NCI-H2081 treated with DMSO at 0.1 percent for 48 hours (cell line): ENCODE measurements around the gene MECR.

ENCODE experiments used
- DNase-seq: peaks from one replicate; lab custom pipeline; 2025; lab: John Stamatoyannopoulos, UW

The MECR gene, protein sequence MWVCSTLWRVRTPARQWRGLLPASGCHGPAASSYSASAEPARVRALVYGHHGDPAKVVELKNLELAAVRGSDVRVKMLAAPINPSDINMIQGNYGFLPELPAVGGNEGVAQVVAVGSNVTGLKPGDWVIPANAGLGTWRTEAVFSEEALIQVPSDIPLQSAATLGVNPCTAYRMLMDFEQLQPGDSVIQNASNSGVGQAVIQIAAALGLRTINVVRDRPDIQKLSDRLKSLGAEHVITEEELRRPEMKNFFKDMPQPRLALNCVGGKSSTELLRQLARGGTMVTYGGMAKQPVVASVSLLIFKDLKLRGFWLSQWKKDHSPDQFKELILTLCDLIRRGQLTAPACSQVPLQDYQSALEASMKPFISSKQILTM

DNA sequence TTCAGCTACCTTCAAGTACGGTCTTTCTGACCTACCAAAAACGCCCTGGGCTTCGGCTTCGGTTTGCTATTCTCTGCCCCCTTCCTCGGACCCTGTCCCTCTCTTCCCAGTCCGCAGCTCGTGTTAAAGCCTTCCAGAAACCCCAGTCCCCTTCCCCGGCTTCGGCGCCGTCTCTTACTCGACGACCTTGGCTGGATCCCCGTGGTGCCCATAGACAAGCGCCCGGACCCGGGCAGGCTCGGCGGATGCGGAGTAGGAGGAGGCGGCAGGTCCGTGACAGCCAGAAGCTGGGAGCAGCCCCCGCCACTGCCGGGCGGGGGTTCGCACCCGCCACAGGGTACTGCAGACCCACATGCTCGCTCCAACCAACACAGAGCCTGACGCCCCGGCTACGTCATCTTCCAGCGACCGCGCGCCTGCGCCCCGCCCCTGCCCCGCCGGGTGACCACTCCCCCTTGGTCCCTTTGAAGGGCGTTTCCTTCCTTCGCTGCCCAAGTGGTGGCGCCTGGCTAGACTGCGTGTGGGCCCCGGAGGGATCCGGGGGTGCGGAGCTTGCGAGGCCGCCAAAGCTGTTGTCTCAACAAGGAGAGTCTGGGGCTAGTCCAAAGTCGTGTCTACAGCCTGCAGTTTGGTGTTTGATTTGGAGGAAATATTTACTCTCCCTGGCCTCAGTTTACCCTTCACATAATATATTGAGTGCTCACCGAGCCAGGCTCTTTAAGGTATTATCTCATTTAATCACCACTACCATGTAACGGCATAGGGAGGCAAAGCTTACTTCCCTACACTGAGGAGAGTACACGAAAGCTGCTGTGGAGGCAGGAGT lies at the start of gene MECR:
Gene MECR (minus strand): TSS at position 382 of the 826 bp plus-strand sequence. CDS start 28 bp downstream, at position 354.
- DNase-seq, result peak; percentile 66

GRCh38 chr1:29279951-29280391 lies 49.2 kb upstream of the MECR start:
- DNase-seq, result no peak

GRCh38 chr1:29279406-29279805 lies 48.7 kb upstream of the MECR start:
- DNase-seq, result no peak

- DNase-seq, result no peak
Observed at GRCh38 chr1:29278124-29278523, 47.4 kb upstream of the MECR start.

GRCh38 chr1:29275435-29275834 lies 44.7 kb upstream of the MECR start:
- DNase-seq, result no peak

- DNase-seq, result no peak
Observed at GRCh38 chr1:29272147-29272907, 41.6 kb upstream of the MECR start.

DNA sequence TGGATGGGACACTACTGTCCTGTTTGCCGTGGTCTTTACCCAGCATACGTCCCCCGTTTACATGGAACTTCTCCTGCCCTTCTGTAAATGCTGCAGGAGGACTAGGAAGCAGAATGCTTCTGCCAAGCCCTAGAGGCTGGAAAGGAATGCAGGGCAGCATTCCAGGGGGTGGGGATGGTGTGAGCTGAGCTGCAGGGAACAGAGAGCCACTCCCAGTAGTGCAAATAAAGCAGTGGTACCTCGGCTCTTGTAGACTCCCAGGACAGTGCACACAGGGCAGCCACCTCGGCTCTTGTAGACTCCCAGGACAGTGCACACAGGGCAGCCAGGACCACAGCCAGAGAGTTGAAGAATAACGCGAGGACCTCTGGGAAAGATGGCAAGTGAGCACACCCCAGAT lies 41.0 kb upstream of the MECR start:
- DNase-seq, result no peak

DNA sequence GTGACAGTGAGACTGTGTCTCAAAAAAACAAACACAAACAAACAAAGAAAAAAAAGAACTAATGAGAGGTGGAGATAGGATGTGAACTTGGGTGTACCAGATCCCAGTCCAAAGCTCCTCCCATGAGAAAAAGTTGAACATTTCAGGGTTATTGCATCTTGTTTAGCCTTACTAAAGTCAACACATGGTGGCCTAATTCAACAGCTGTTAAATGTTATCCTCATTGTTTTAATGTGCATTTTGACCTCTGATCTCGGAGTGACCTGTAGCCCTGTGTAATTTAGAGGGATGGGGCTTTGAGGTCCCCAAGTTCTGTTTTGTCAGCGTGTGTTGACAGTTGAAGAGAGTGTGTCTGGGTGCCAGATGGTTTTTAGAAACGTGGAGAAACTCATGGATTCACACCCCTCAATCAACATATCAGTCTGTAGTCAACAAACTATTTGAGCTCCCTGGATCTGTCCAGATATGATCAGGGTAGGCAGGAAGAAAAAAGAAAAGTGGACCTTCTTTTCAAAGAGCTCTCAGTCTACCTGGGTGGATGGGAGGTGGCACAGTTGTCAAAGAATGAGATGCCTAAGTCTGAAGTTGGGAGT lies 40.3 kb upstream of the MECR start:
- no peak for DNase-seq

DNA sequence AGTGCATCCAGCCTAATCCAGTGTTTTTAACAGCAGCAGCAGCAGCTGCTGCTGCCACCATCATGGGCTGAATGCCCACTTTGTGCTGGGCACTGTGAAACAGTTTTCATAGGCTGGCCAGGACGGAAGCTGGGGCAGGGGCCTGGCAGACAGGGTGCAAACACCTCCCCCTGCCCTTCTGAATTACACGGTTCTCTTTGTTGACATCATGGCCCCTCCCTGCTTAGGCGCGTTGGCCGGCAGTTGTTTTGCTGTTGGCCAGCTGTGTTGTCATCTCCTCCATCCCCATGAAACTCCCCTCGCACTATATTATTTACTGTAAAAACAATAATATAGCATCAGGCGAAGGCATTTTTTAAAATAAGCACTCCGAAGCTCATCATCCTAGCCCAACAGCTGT lies 38.6 kb upstream of the MECR start:
- DNase-seq, result no peak

GRCh38 chr1:29267321-29268070 lies 36.8 kb upstream of the MECR start:
- DNase-seq, result no peak

DNA sequence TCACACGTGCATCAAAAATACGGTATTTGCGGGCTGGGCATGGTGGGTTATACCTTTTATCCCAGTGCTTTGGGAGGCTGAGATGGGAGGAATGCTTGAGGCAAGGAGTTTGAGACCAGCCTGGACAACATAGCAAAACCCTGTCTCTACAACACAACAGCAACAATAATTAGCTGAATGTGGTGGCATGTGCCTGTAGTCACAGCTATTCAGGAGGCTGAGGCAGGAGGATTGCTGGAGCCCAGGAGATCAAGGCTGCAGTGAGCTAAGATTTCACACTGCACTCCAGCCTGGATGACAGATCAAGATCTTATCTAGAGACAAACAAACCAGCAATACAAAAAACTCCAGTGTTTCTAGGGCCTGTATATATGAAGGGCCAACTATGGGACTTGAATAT lies 36.2 kb upstream of the MECR start:
- DNase-seq, result no peak

DNA sequence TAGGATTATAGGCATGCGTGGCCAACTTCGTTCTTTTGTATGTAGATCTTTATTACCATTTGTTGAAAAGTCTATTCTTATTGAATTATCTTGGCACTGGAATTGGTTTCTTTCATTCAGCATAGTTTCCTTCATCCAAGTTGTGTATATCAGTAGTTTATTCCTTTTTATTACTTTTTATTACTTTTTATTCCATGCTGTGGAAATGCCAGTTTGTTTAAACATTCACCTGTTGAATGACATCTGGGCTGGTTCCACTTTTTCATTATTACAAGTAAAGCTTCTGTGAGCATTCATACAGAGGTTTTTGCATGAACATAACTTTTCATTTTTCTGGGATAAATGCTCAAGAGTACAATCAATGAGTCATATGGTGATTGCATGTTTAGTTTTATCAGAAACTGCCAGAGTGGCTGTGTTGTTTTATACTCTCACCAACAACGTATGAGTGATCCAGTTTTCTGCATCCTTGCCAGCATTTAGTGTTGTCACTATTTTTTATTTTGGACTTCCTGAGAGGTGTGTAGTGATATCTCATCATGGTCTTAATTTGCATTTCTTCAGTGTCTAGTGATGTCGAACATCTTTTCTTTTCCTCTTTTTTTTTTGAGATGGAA lies 34.1 kb upstream of the MECR start:
- DNase-seq, result no peak

DNA sequence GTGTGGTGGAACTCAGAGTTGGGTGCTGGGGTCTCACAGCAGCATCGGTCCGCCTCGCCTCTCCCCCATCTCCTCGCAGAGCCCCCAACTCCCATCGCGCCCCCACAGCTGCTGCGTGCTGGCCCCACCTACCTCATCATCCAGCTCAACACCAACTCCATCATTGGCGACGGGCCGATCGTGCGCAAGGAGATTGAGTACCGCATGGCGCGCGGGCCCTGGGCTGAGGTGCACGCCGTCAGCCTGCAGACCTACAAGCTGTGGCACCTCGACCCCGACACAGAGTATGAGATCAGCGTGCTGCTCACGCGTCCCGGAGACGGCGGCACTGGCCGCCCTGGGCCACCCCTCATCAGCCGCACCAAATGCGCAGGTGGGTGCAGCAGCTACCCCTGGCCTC lies 29.8 kb upstream of the MECR start:
- DNase-seq, result no peak

GRCh38 chr1:29259802-29260441 lies 29.2 kb upstream of the MECR start:
- no peak for DNase-seq

DNA sequence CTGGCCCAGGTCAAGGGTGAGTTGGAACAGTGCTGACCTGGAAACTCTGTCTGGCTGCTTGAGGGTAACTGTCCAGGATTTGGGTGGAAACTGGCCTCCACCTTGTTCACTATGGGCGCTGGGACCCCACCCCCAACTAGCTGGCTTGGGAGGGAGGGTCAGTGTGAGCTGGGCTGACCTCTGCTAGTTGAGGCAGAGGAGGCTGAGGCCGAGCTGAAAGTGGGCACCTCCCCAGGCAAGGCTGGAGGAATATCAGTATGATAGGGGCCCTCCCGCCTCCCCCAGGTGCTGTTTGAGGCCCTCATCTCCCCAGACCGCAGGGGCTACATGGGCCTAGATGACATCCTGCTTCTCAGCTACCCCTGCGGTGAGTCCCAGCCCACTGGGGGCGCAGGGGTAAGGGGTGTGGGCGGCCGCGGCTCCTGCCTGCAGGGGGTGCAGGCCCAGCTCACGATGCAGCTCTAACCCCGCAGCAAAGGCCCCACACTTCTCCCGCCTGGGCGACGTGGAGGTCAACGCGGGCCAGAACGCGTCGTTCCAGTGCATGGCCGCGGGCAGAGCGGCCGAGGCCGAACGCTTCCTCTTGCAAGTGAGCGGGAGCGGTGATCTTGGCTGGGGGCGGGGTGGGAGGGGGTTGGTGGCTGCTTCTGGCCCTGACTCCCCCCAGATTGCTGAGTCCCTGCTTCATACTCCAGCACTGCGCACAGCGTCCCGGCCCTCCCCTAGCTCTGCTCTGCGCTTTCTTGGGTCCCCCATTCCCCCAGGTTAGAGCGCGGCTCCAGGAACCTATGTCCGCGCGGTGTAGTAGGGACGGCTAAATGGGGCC lies 28.5 kb upstream of the MECR start:
- no peak for DNase-seq

DNA sequence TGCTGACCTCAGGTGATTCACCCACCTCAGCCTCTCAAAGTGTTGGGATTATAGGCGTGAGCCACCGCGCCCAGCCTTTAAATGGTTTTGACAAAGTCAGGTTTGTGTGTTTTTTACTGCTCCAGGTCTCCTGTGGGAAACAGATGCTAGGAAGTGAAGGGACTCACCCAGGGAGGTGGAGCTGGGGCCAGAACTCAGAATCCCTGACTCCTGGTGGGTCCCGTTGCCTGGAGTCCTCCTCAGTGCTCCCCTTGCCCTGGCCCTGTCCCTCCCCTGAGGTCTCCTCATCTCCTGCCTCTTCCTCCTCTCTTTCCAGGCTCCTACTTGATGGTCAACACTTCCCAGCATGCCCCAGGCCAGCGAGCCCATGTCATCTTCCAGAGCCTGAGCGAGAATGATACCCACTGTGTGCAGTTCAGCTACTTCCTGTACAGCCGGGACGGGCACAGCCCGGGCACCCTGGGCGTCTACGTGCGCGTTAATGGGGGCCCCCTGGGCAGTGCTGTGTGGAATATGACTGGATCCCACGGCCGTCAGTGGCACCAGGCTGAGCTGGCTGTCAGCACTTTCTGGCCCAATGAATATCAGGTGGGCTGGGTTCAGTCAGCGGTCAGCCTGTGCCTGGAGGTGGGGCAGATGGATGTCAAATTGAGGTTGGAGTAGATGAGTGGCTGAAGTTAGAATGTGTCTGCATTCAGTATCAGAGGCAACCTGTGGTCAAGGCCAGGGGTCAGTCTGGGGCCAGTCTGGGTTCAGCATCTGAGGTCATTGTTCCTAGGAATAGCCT lies 27.6 kb upstream of the MECR start:
- no peak for DNase-seq

GRCh38 chr1:29256979-29257804 lies 26.5 kb upstream of the MECR start:
- no peak for DNase-seq

GRCh38 chr1:29256394-29256793 lies 25.7 kb upstream of the MECR start:
- no peak for DNase-seq
